Neural cell (in vitro differentiated cells): ENCODE data around the gene JAKMIP3. TPM values are rescaled to one million over a fixed set of nuclear protein-coding genes. Genes with fewer than 3 reads are reported as not detected.
"Not testable (repeated sequence)": the region's sequence is repeated elsewhere in the genome, so short reads cannot be mapped to it uniquely, and the experiment has no call there.

Source experiments
- H2AFZ ChIP-seq: fragments of 200-600, 300-800 bp; sonication (generic), shearing (Covaris generic); 2 replicates; pipeline ENCODE4 v1.6.0; 2014; ENCODE audit warnings: low read depth, mild to moderate bottlenecking, antibody characterized with exemption, low read length, moderate library complexity
- H3F3A ChIP-seq: fragments of 200-600 bp; shearing (Covaris generic); 2 replicates; pipeline ENCODE4 v1.6.1; 2016; ENCODE audit warnings: mild to moderate bottlenecking, moderate library complexity, mixed read lengths, antibody characterized with exemption, low read length; ENCODE audit not compliant: insufficient read depth, poor library complexity, severe bottlenecking
- H3K27ac ChIP-seq: fragments of 200-600, 300-800 bp; sonication (generic), shearing (Covaris generic); 2 replicates; pipeline ENCODE4 v1.5.1; 2014; ENCODE audit warnings: mild to moderate bottlenecking, low read length, moderate library complexity
- H3K27me3 ChIP-seq: fragments of 300-800, 200-600 bp; sonication (generic), shearing (Covaris generic); 2 replicates; pipeline ENCODE4 v1.6.0; 2014; ENCODE audit warnings: mild to moderate bottlenecking, low read depth, low read length, moderate library complexity; ENCODE audit not compliant: insufficient read depth
- H3K36me3 ChIP-seq: fragments of 300-800, 200-600 bp; sonication (generic), shearing (Covaris generic); 2 replicates; pipeline ENCODE4 v1.5.1; 2014; ENCODE audit warnings: mild to moderate bottlenecking, antibody characterized with exemption, low read length, moderate library complexity; ENCODE audit not compliant: insufficient read depth
- H3K4me2 ChIP-seq: fragments of 300-800, 200-600 bp; sonication (generic), shearing (Covaris generic); 2 replicates; pipeline ENCODE4 v1.6.0; 2014; ENCODE audit warnings: mild to moderate bottlenecking, low read length
- H3K4me3 ChIP-seq: fragments of 300-800, 200-600 bp; sonication (generic), shearing (Covaris generic); 2 replicates; pipeline ENCODE4 v1.5.1; 2014; ENCODE audit warnings: mild to moderate bottlenecking, low read length, moderate library complexity
- H3K79me2 ChIP-seq: fragments of 200-600 bp; shearing (Covaris generic); replicated peaks from 2 replicates; pipeline ENCODE4 v1.6.0; 2014; ENCODE audit warnings: mild to moderate bottlenecking, low read length, moderate library complexity; ENCODE audit not compliant: insufficient read depth
- H3K9ac ChIP-seq: fragments of 300-800, 200-600 bp; sonication (generic), shearing (Covaris generic); 2 replicates; pipeline ENCODE4 v1.6.1; 2016; ENCODE audit warnings: mild to moderate bottlenecking, low read length, mixed read lengths
- H3K9me2 ChIP-seq: fragments of 200-600 bp; shearing (Covaris generic); 2 replicates; pipeline ENCODE4 v1.6.1; 2016; ENCODE audit warnings: mild to moderate bottlenecking, low read length, mixed read lengths; ENCODE audit not compliant: insufficient read depth
- H3K9me3 ChIP-seq: fragments of 200-600, 300-800 bp; sonication (generic), shearing (Covaris generic); 2 replicates; pipeline ENCODE4 v1.6.1; 2016; ENCODE audit warnings: mild to moderate bottlenecking, mixed run types, low read length, moderate library complexity, mixed read lengths
- H4K20me1 ChIP-seq: fragments of 200-600 bp; shearing (Covaris generic); 2 replicates; pipeline ENCODE4 v1.6.1; 2016; ENCODE audit warnings: mild to moderate bottlenecking, mixed run types; ENCODE audit not compliant: insufficient read depth
- CTCF ChIP-seq: fragments of 450-650 bp; IDR thresholded peaks from 2 replicates; pipeline ENCODE4 v1.5.1; 2014; ENCODE audit warnings: antibody characterized with exemption, mild to moderate bottlenecking, moderate library complexity; ENCODE audit not compliant: poor library complexity, severe bottlenecking
- EZH2 ChIP-seq: fragments of 200-600, 300-800 bp; shearing (Covaris generic), sonication (generic); IDR thresholded peaks from 2 replicates; pipeline ENCODE4 v1.6.1; 2014; ENCODE audit warnings: antibody characterized with exemption, low read length, borderline replicate concordance, mild to moderate bottlenecking; ENCODE audit not compliant: insufficient read depth, poor library complexity, severe bottlenecking
- RAD21 ChIP-seq: fragments of 450-650 bp; conservative IDR thresholded peaks from 2 replicates; pipeline ENCODE4 v1.6.1; 2014; ENCODE audit warnings: antibody characterized with exemption, mild to moderate bottlenecking, moderate library complexity
- REST ChIP-seq: IDR thresholded peaks from 2 replicates; pipeline ENCODE4 v1.6.1; 2012; ENCODE audit warnings: borderline replicate concordance
- TAF1 ChIP-seq: IDR thresholded peaks from 2 replicates; pipeline ENCODE4 v1.6.1; 2012; ENCODE audit warnings: low read depth
- polyA plus RNA-seq: library from polyadenylated mRNA; depleted of rRNA; stranded (reverse); fragments of >200 nt; gene quantifications from 2 replicates; pipeline ENCODE4 v1.2.3, GENCODE V29; 2014

JAKMIP3 gene
- polyA plus RNA-seq, 1 donor from 2014 or later, result 5.1 TPM

GRCh38 chr10:132078746-132079345, 13.1 kb downstream of the JAKMIP3 start:
- no peaks in the 10 kb centered on the region for H3K36me3 ChIP-seq
- no peak overlapping the region for H3K4me3 ChIP-seq
- TF ChIP-seq EZH2 (no peak), RAD21 (no peak), REST (no peak), TAF1 (no peak), CTCF (no peak)
- no peaks in the 10 kb centered on the region for H3K9me2 ChIP-seq
- no peaks in the 10 kb centered on the region for H3K79me2 ChIP-seq
- H2AFZ ChIP-seq, result no peak overlapping the region
- H3K4me2 ChIP-seq, result no peak overlapping the region
- H3K9me3 ChIP-seq, result no peaks in the 10 kb centered on the region
- H4K20me1 ChIP-seq, result no peaks in the 10 kb centered on the region
- H3F3A ChIP-seq, result no peaks in the 10 kb centered on the region
- H3K9ac ChIP-seq, result no peak overlapping the region
- no peak overlapping the region for H3K27ac ChIP-seq
- no peaks in the 10 kb centered on the region for H3K27me3 ChIP-seq

- H3K4me3 ChIP-seq, H2AFZ ChIP-seq, H3K27me3 ChIP-seq, H3K9me3 ChIP-seq, H3F3A ChIP-seq, H3K4me2 ChIP-seq, H3K79me2 ChIP-seq, H3K27ac ChIP-seq, H3K9ac ChIP-seq, H3K9me2 ChIP-seq, H3K36me3 ChIP-seq, H4K20me1 ChIP-seq: not testable (repeated sequence)
Measured at GRCh38 chr10:132084384-132084783, 18.6 kb downstream of the JAKMIP3 start.

GRCh38 chr10:132093236-132093635, 27.5 kb downstream of the JAKMIP3 start:
- H3K9me2 ChIP-seq, H3K79me2 ChIP-seq, H3K4me2 ChIP-seq, H3K36me3 ChIP-seq, H3F3A ChIP-seq, H3K27me3 ChIP-seq, H3K9ac ChIP-seq, H3K4me3 ChIP-seq, H3K27ac ChIP-seq, H4K20me1 ChIP-seq, H2AFZ ChIP-seq, H3K9me3 ChIP-seq: not testable (repeated sequence)
